Right lobe of liver (tissue), 4 donors: ENCODE measurements around the gene CCDC33.

ENCODE experiments used
- CTCF ChIP-seq, 4 donors: fragments of 200-600 bp in 3 of 4; fragments of 450-650 bp in 1 of 4; IDR thresholded peaks; one replicate each; pipeline versions ENCODE4 v1.5.1 to v1.8.0; 2016 to 2022; ENCODE audit warnings: antibody characterized with exemption in 4 of 4, mild to moderate bottlenecking in 2 of 4
- POLR2A ChIP-seq: fragments of 450-650 bp; IDR thresholded peaks from one replicate; pipeline ENCODE4 v1.6.1; 2017; ENCODE audit warnings: antibody characterized with exemption, mild to moderate bottlenecking
- donor health status: DM: no; HTN: no; CAD: no.
- donor health status: DM: no; HTN: no; CAD: no.
- donor health status: DM: no; HTN: yes; CAD: no.

GRCh38 chr15:74365598-74366445 is 129.7 kb downstream of the CCDC33 start:
- TF ChIP-seq POLR2A (peak; percentile 28), CTCF (IDR thresholded peaks at IDR 0.05) (no peak)
